ENCODE measurements around the gene PROM1. TPM values are rescaled to one million over a fixed set of nuclear protein-coding genes. Genes with fewer than 3 reads are reported as not detected.
A peak's percentile ranks its signal among the peaks of the same experiment; 100 is the strongest.

PROM1 gene
- total RNA-seq, 5 donors from 2014 or later (not counting 1 experiment from before 2014, with no cell fraction given) = 0.38 to 2.0 (median 1.4) TPM

GRCh38 chr4:16011173-16011572, 72.7 kb downstream of the PROM1 start:
- peaks cover 0 to 5% of the 10 kb centered on the region in 2 experiments for H3K27me3 ChIP-seq (replicated peaks in 1 of 2; ENCODE audit: control insufficient read depth in 2 of 2, extremely low read depth in 1 of 2, insufficient read depth in 2 of 2, low read length in 1 of 2)
- H3K4me1 ChIP-seq (ENCODE audit: control insufficient read depth in 1 of 2, extremely low read depth in 1 of 2, insufficient read depth in 2 of 2, low read length in 2 of 2) = no peaks in the 10 kb centered on the region
- Mint-ChIP-seq H3K27ac (no peak overlapping the region), H3K9me3 (no peaks in the 10 kb centered on the region), H3K4me3 (no peak overlapping the region), H3K27me3 (peaks cover 11 to 12% of the 10 kb centered on the region in 2 donors), H3K36me3 (no peaks in the 10 kb centered on the region), H3K4me1 (no peaks in the 10 kb centered on the region)
- no peaks in the 10 kb centered on the region for H3K36me3 ChIP-seq (ENCODE audit: control insufficient read depth in 2 of 2, extremely low read depth in 1 of 2, insufficient read depth in 1 of 2, low read length in 1 of 2)
- H3K27ac ChIP-seq (ENCODE audit: low read length) = no peak overlapping the region
- no peak overlapping the region for H3K4me3 ChIP-seq (ENCODE audit: control insufficient read depth in 1 of 2, extremely low read depth in 1 of 2, low read length in 1 of 2)
- WGBS (ENCODE audit: insufficient coverage) = 88% methylated on average over 4 of the region's 6 CpGs
- POLR2A ChIA-PET = no interaction called here
- H3K9me3 ChIP-seq = no peaks in the 10 kb centered on the region
- CTCF ChIA-PET = no interaction called here
- ATAC-seq (replicated peaks in 1 of 4) (no peak), DNase-seq (no peak)

GRCh38 chr4:16009153-16009552, 74.7 kb downstream of the PROM1 start:
- WGBS (ENCODE audit: insufficient coverage) = no CpG with 5 or more reads among the region's 4 CpGs
- Histone ChIP-seq H3K9me3 (no peaks in the 10 kb centered on the region), H3K27ac (ENCODE audit: low read length) (no peak overlapping the region), H3K4me1 (ENCODE audit: control insufficient read depth in 1 of 2, extremely low read depth in 1 of 2, insufficient read depth in 2 of 2, low read length in 2 of 2) (no peaks in the 10 kb centered on the region), H3K4me3 (ENCODE audit: control insufficient read depth in 1 of 2, extremely low read depth in 1 of 2, low read length in 1 of 2) (no peak overlapping the region), H3K27me3 (replicated peaks in 1 of 2; ENCODE audit: control insufficient read depth in 2 of 2, extremely low read depth in 1 of 2, insufficient read depth in 2 of 2, low read length in 1 of 2) (peaks cover 0 to 5% of the 10 kb centered on the region in 2 experiments), H3K36me3 (ENCODE audit: control insufficient read depth in 2 of 2, extremely low read depth in 1 of 2, insufficient read depth in 1 of 2, low read length in 1 of 2) (no peaks in the 10 kb centered on the region)
- Mint-ChIP-seq H3K36me3 (no peaks in the 10 kb centered on the region), H3K27ac (no peak overlapping the region), H3K9me3 (no peaks in the 10 kb centered on the region), H3K27me3 (peaks cover 11 to 13% of the 10 kb centered on the region in 2 donors), H3K4me1 (no peaks in the 10 kb centered on the region), H3K4me3 (no peak overlapping the region)
- ATAC-seq (replicated peaks in 1 of 4) = no peak
- POLR2A ChIA-PET = no interaction called here
- CTCF ChIA-PET = no interaction called here
- no peak for DNase-seq

GRCh38 chr4:16007471-16008095, 76.2 kb downstream of the PROM1 start:
- no peak overlapping the region for H3K4me3 Mint-ChIP-seq
- no peak overlapping the region for H3K27ac Mint-ChIP-seq
- Histone ChIP-seq H3K27ac (ENCODE audit: low read length) (no peak overlapping the region), H3K36me3 (ENCODE audit: control insufficient read depth in 2 of 2, extremely low read depth in 1 of 2, insufficient read depth in 1 of 2, low read length in 1 of 2) (no peaks in the 10 kb centered on the region), H3K27me3 (replicated peaks in 1 of 2; ENCODE audit: control insufficient read depth in 2 of 2, extremely low read depth in 1 of 2, insufficient read depth in 2 of 2, low read length in 1 of 2) (peaks cover 0 to 5% of the 10 kb centered on the region in 2 experiments), H3K4me3 (ENCODE audit: control insufficient read depth in 1 of 2, extremely low read depth in 1 of 2, low read length in 1 of 2) (no peak overlapping the region), H3K4me1 (ENCODE audit: control insufficient read depth in 1 of 2, extremely low read depth in 1 of 2, insufficient read depth in 2 of 2, low read length in 2 of 2) (no peaks in the 10 kb centered on the region), H3K9me3 (no peaks in the 10 kb centered on the region)
- no peak for ATAC-seq (replicated peaks in 1 of 4)
- H3K27me3 Mint-ChIP-seq = peaks cover 9 to 13% of the 10 kb centered on the region in 2 donors
- no peaks in the 10 kb centered on the region for H3K9me3 Mint-ChIP-seq
- ChIA-PET CTCF (no interaction called here), POLR2A (interaction anchor here in 1 of 2 donors (0.5 to 0.6 kb wide), 2 partner anchors 712 to 986 kb away, joined by 3 to 4 read pairs; no protein-coding TSS in a partner anchor)
- DNase-seq = no peak
- no peaks in the 10 kb centered on the region for H3K4me1 Mint-ChIP-seq
- no peaks in the 10 kb centered on the region for H3K36me3 Mint-ChIP-seq
- 76% methylated on average over 5 of the region's 5 CpGs for WGBS (ENCODE audit: insufficient coverage)

GRCh38 chr4:16006771-16007446, 76.9 kb downstream of the PROM1 start:
- H3K4me3 Mint-ChIP-seq = no peak overlapping the region
- no peak overlapping the region for H3K27ac ChIP-seq (ENCODE audit: low read length)
- no peaks in the 10 kb centered on the region for H3K4me1 ChIP-seq (ENCODE audit: control insufficient read depth in 1 of 2, extremely low read depth in 1 of 2, insufficient read depth in 2 of 2, low read length in 2 of 2)
- H3K9me3 Mint-ChIP-seq = no peaks in the 10 kb centered on the region
- WGBS (ENCODE audit: insufficient coverage) = 86% methylated on average over 3 of the region's 6 CpGs
- H3K4me3 ChIP-seq (ENCODE audit: control insufficient read depth in 1 of 2, extremely low read depth in 1 of 2, low read length in 1 of 2) = no peak overlapping the region
- peaks cover 9 to 13% of the 10 kb centered on the region in 2 donors for H3K27me3 Mint-ChIP-seq
- no peaks in the 10 kb centered on the region for H3K36me3 Mint-ChIP-seq
- H3K36me3 ChIP-seq (ENCODE audit: control insufficient read depth in 2 of 2, extremely low read depth in 1 of 2, insufficient read depth in 1 of 2, low read length in 1 of 2) = no peaks in the 10 kb centered on the region
- ChIA-PET CTCF (no interaction called here), POLR2A (interaction anchor here in 1 of 2 donors (0.5 kb wide), 1 partner anchor 711 kb away, joined by 4 read pairs; no protein-coding TSS in a partner anchor)
- H3K27me3 ChIP-seq (replicated peaks in 1 of 2; ENCODE audit: control insufficient read depth in 2 of 2, extremely low read depth in 1 of 2, insufficient read depth in 2 of 2, low read length in 1 of 2) = peaks cover 0 to 5% of the 10 kb centered on the region in 2 experiments
- no peaks in the 10 kb centered on the region for H3K4me1 Mint-ChIP-seq
- DNase-seq = no peak
- no peak overlapping the region for H3K27ac Mint-ChIP-seq
- ATAC-seq (replicated peaks in 1 of 4) = no peak
- H3K9me3 ChIP-seq = no peaks in the 10 kb centered on the region

GRCh38 chr4:16005676-16006075, 78.1 kb downstream of the PROM1 start:
- H3K27ac Mint-ChIP-seq = no peak overlapping the region
- whole genome bisulfite sequencing (ENCODE audit: insufficient coverage) = 33% methylated on average over 2 of the region's 5 CpGs
- POLR2A ChIA-PET = interaction anchor here in 1 of 2 donors (0.6 kb wide), 1 partner anchor 31 kb away, joined by 3 read pairs; no protein-coding TSS in a partner anchor

GRCh38 chr4:16001484-16001858, 82.4 kb downstream of the PROM1 start:
- Mint-ChIP-seq H3K27me3 (peaks cover 4 to 12% of the 10 kb centered on the region in 2 donors), H3K36me3 (no peaks in the 10 kb centered on the region), H3K27ac (no peak overlapping the region), H3K4me1 (no peaks in the 10 kb centered on the region), H3K4me3 (no peak overlapping the region), H3K9me3 (no peaks in the 10 kb centered on the region)
- Histone ChIP-seq H3K9me3 (no peaks in the 10 kb centered on the region), H3K4me1 (ENCODE audit: control insufficient read depth in 1 of 2, extremely low read depth in 1 of 2, insufficient read depth in 2 of 2, low read length in 2 of 2) (peaks cover 0 to 6% of the 10 kb centered on the region in 2 experiments), H3K36me3 (ENCODE audit: control insufficient read depth in 2 of 2, extremely low read depth in 1 of 2, insufficient read depth in 1 of 2, low read length in 1 of 2) (no peaks in the 10 kb centered on the region), H3K27ac (ENCODE audit: low read length) (no peak overlapping the region), H3K27me3 (replicated peaks in 1 of 2; ENCODE audit: control insufficient read depth in 2 of 2, extremely low read depth in 1 of 2, insufficient read depth in 2 of 2, low read length in 1 of 2) (peaks cover 0 to 14% of the 10 kb centered on the region in 2 experiments), H3K4me3 (ENCODE audit: control insufficient read depth in 1 of 2, extremely low read depth in 1 of 2, low read length in 1 of 2) (no peak overlapping the region)
- CTCF ChIA-PET = interaction anchor here (0.5 to 3.0 kb wide), 13 partner anchors 38 to 273 kb away, joined by 3 to 26 read pairs (median 4); partner anchors contain the start of gene FGFBP2 (in 1 of the 2)
- DNase-seq = peak in 34 of 35 experiments; percentile 1 to 76 (median 26)
- WGBS (ENCODE audit: insufficient coverage) = 5% methylated on average over 4 of the region's 4 CpGs
- peak; percentile 78 to 81 (median 79) for ATAC-seq (replicated peaks in 1 of 4)
- POLR2A ChIA-PET = no interaction called here

More at GRCh38 chr4:16005676-16006075, 78.1 kb downstream of the PROM1 start:
- H3K4me1 ChIP-seq (ENCODE audit: control insufficient read depth in 1 of 2, extremely low read depth in 1 of 2, insufficient read depth in 2 of 2, low read length in 2 of 2) = peaks cover 0 to 6% of the 10 kb centered on the region in 2 experiments
- Mint-ChIP-seq H3K9me3 (no peaks in the 10 kb centered on the region), H3K4me3 (no peak overlapping the region), H3K36me3 (no peaks in the 10 kb centered on the region), H3K4me1 (no peaks in the 10 kb centered on the region), H3K27me3 (peaks cover 7 to 9% of the 10 kb centered on the region in 2 donors)
- H3K36me3 ChIP-seq (ENCODE audit: control insufficient read depth in 2 of 2, extremely low read depth in 1 of 2, insufficient read depth in 1 of 2, low read length in 1 of 2) = no peaks in the 10 kb centered on the region
- ATAC-seq (replicated peaks in 1 of 4) (no peak), DNase-seq (no peak)
- CTCF ChIA-PET = interaction anchor here (0.7 to 2.0 kb wide), 4 partner anchors 14 to 200 kb away, joined by 3 to 4 read pairs (median 3); no protein-coding TSS in a partner anchor
- H3K9me3 ChIP-seq = no peaks in the 10 kb centered on the region
- H3K4me3 ChIP-seq (ENCODE audit: control insufficient read depth in 1 of 2, extremely low read depth in 1 of 2, low read length in 1 of 2) = no peak overlapping the region
- no peak overlapping the region for H3K27ac ChIP-seq (ENCODE audit: low read length)
- peaks cover 0 to 11% of the 10 kb centered on the region in 2 experiments for H3K27me3 ChIP-seq (replicated peaks in 1 of 2; ENCODE audit: control insufficient read depth in 2 of 2, extremely low read depth in 1 of 2, insufficient read depth in 2 of 2, low read length in 1 of 2)
